Neuronal stem cell (in vitro differentiated cells): ENCODE results near the gene CREB3.

Experiments
- DNase-seq: peaks from one replicate; pipeline ENCODE4 v3.0.0-alpha.2; 2013; ENCODE audit warnings: low spot score
- H2AFZ ChIP-seq: one replicate; pipeline ENCODE4 v1.6.1; 2013; ENCODE audit warnings: mild to moderate bottlenecking, low read length, inconsistent platforms
- H2AK5ac ChIP-seq: 2 replicates; pipeline ENCODE4 v1.6.1; 2013; ENCODE audit warnings: low read depth, mild to moderate bottlenecking, inconsistent platforms, low read length, moderate library complexity, mixed read lengths
- H2BK120ac ChIP-seq: 2 replicates; pipeline ENCODE4 v1.6.1; 2013; ENCODE audit warnings: low read depth, mild to moderate bottlenecking, inconsistent platforms, low read length, moderate library complexity, mixed read lengths
- H2BK12ac ChIP-seq: one replicate; pipeline ENCODE4 v1.6.1; 2013; ENCODE audit warnings: low read length, inconsistent platforms
- H2BK15ac ChIP-seq: 2 replicates; pipeline ENCODE4 v1.6.1; 2013; ENCODE audit warnings: mild to moderate bottlenecking, low read length, inconsistent platforms, mixed read lengths
- H2BK5ac ChIP-seq: one replicate; pipeline ENCODE4 v1.6.1; 2013; ENCODE audit warnings: inconsistent platforms, mild to moderate bottlenecking, low read length, moderate library complexity
- H3K14ac ChIP-seq: one replicate; pipeline ENCODE4 v1.6.1; 2013; ENCODE audit warnings: low read length, inconsistent platforms
- H3K18ac ChIP-seq: 2 replicates; pipeline ENCODE4 v1.6.1; 2013; ENCODE audit warnings: low read length, inconsistent platforms
- H3K23ac ChIP-seq: 2 replicates; pipeline ENCODE4 v1.6.1; 2013; ENCODE audit warnings: low read depth, mild to moderate bottlenecking, mixed read lengths, low read length, inconsistent platforms; ENCODE audit not compliant: poor library complexity
- H3K27ac ChIP-seq: replicated peaks from 3 replicates; pipeline ENCODE4 v1.5.1; 2013; ENCODE audit warnings: low read length, inconsistent platforms
- H3K27me3 ChIP-seq, 3 experiments: 2 replicates each; pipeline ENCODE4 v1.6.1; 2013; ENCODE audit warnings: low read length in 3 of 3, mild to moderate bottlenecking in 2 of 3, inconsistent platforms in 1 of 3, low read depth in 1 of 3, mixed read lengths in 1 of 3, moderate library complexity in 1 of 3; ENCODE audit not compliant: control insufficient read depth in 3 of 3, insufficient read depth in 3 of 3
- H3K36me3 ChIP-seq, 2 donors: replicated peaks in 1 of 2; 2 replicates each; pipeline ENCODE4 v1.6.1; 2013; ENCODE audit warnings: low read length in 2 of 2; ENCODE audit not compliant: control insufficient read depth in 2 of 2, insufficient read depth in 2 of 2
- H3K4ac ChIP-seq: 2 replicates; pipeline ENCODE4 v1.6.1; 2013; ENCODE audit warnings: inconsistent platforms, mild to moderate bottlenecking, low read length, moderate library complexity
- H3K4me1 ChIP-seq, 2 donors: 1 replicate in 1 of 2; 2 replicates in 1 of 2; pipeline ENCODE4 v1.6.1; 2013; ENCODE audit warnings: low read length in 2 of 2, low read depth in 1 of 2; ENCODE audit not compliant: control insufficient read depth in 2 of 2, insufficient read depth in 1 of 2
- H3K4me2 ChIP-seq: one replicate; pipeline ENCODE4 v1.6.1; 2013; ENCODE audit warnings: mild to moderate bottlenecking, low read length, inconsistent platforms; ENCODE audit not compliant: insufficient read depth, poor library complexity, severe bottlenecking
- H3K4me3 ChIP-seq, 2 donors: 2 replicates each; pipeline ENCODE4 v1.5.1; 2013; ENCODE audit warnings: low read length in 2 of 2, mild to moderate bottlenecking in 2 of 2, inconsistent platforms in 1 of 2, moderate library complexity in 1 of 2
- H3K79me1 ChIP-seq: one replicate; pipeline ENCODE4 v1.6.1; 2013; ENCODE audit warnings: low read depth, mild to moderate bottlenecking, inconsistent platforms, low read length, moderate library complexity
- H3K9ac ChIP-seq: one replicate; pipeline ENCODE4 v1.6.1; 2013; ENCODE audit warnings: mild to moderate bottlenecking, low read depth, low read length, inconsistent platforms; ENCODE audit not compliant: poor library complexity
- H3K9me3 ChIP-seq, 2 donors: replicated peaks in 1 of 2; 2 replicates each; pipeline versions ENCODE3 to v1.6.1; 2013; ENCODE audit warnings: low read length in 2 of 2, mild to moderate bottlenecking in 2 of 2, inconsistent platforms in 1 of 2, low read depth in 1 of 2, mixed read lengths in 1 of 2, moderate library complexity in 1 of 2; ENCODE audit not compliant: control insufficient read depth in 2 of 2, insufficient read depth in 1 of 2
- H4K8ac ChIP-seq: one replicate; pipeline ENCODE4 v1.6.1; 2013; ENCODE audit warnings: low read depth, mild to moderate bottlenecking, inconsistent platforms, low read length, moderate library complexity
- H4K91ac ChIP-seq: one replicate; pipeline ENCODE4 v1.6.1; 2013; ENCODE audit warnings: low read length, low read depth, mild to moderate bottlenecking, inconsistent platforms; ENCODE audit not compliant: poor library complexity
- WGBS, 2 donors: extraction: QIAGEN DNeasy Blood & Tissue Kit; methylation state at CpG; one replicate each; pipeline ENCODE4 v1.1.7; 2013; ENCODE audit warnings: missing lambda C conversion rate in 2 of 2, mixed read lengths in 1 of 2; ENCODE audit not compliant: insufficient read length in 2 of 2, insufficient replicate concordance in 1 of 2; ENCODE audit errors: extremely low coverage in 2 of 2; 5-methylcytosine and 5-hydroxymethylcytosine counted together

Gene CREB3

DNA sequence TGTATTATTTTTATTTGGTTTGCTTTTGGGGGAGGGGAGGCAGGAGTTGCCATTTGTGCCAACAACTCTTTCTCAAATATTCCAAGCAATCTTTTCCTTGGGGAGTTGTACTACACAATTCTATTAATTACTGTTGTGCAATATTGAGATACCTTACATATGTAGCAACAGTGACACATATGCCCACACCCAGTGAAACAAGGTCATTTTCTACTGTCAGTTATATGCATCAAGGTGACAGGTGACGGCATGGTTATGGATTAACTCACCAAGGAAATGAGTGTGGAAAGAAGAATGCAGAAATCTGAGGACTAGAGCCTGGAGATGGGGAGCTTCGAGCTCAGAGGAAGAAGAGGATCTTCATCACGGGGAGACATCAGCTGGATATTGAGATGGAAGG lies 39.5 kb downstream of the CREB3 start:
- Histone ChIP-seq H2BK120ac (no peak overlapping the region), H2AFZ (no peak overlapping the region), H3K23ac (no peak overlapping the region), H3K4me3 (no peak overlapping the region), H2BK15ac (no peak overlapping the region), H3K79me1 (peaks cover 3% of the 10 kb centered on the region), H2BK12ac (no peak overlapping the region), H3K27me3 (peaks cover 0 to 8% (median 0%) of the 10 kb centered on the region in 3 experiments), H3K9ac (no peak overlapping the region), H3K27ac (no peak overlapping the region), H3K4me2 (no peak overlapping the region), H2AK5ac (no peak overlapping the region), H3K18ac (no peak overlapping the region), H3K9me3 (no peaks in the 10 kb centered on the region), H3K4me1 (peaks cover 10 to 15% of the 10 kb centered on the region in 2 donors), H3K14ac (no peak overlapping the region), H4K8ac (no peak overlapping the region), H3K36me3 (peaks cover 0 to 2% of the 10 kb centered on the region in 2 donors), H4K91ac (no peak overlapping the region), H3K4ac (no peak overlapping the region), H2BK5ac (no peak overlapping the region)
- no peak for DNase-seq
- no CpG with 5 or more reads among the region's 3 CpGs for WGBS, 2 donors

DNA sequence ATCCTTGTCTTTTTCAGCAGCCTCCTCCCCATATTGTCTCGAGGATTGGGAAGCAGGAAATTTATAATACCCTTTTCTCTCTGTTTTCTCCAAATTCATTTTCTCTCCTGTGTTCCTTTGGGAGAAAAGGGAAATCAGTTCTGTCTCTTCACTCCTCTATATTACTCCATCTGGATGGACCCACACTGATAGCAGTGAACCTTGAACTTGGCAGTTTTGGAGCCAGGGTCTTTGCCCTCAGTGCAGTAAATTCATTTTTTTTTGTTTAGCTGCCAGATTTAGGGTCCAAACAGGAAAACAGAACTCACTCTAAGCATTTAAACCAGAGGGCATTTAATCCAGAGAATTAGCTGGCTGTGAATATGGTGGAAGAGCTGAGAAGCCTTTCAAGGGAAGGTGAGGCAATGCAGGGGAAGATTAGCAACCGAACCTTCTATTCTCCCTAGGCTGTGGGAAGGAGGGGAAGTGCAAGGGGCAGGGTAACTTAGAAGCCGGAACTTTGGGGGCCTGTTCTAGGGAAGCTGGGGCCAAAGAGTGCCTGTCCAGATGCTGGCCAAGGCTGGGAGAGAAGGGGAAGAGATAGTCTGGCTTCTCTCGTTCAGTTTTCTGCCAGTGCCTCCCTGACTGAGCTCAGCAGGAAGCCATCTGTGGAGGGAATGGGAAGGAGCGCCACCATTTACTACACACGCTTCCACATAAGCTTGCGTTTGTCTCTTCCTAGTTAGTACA lies 42.6 kb downstream of the CREB3 start:
- Histone ChIP-seq H2AK5ac (no peak overlapping the region), H3K9ac (no peak overlapping the region), H2BK120ac (no peak overlapping the region), H3K4me3 (no peak overlapping the region), H3K79me1 (no peaks in the 10 kb centered on the region), H2BK5ac (no peak overlapping the region), H2BK12ac (no peak overlapping the region), H3K18ac (no peak overlapping the region), H2AFZ (peak overlapping the region; percentile 80), H4K8ac (no peak overlapping the region), H3K4me2 (no peak overlapping the region), H3K23ac (no peak overlapping the region), H3K27me3 (peaks cover 0 to 8% (median 0%) of the 10 kb centered on the region in 3 experiments), H3K36me3 (peaks cover 0 to 2% of the 10 kb centered on the region in 2 donors), H3K14ac (no peak overlapping the region), H3K9me3 (no peaks in the 10 kb centered on the region), H2BK15ac (no peak overlapping the region), H3K4ac (no peak overlapping the region), H3K27ac (peak overlapping the region; percentile 13), H4K91ac (no peak overlapping the region), H3K4me1 (peaks cover 10 to 18% of the 10 kb centered on the region in 2 donors)
- no CpG with 5 or more reads among the region's 7 CpGs for WGBS, 2 donors
- no peak for DNase-seq

DNA sequence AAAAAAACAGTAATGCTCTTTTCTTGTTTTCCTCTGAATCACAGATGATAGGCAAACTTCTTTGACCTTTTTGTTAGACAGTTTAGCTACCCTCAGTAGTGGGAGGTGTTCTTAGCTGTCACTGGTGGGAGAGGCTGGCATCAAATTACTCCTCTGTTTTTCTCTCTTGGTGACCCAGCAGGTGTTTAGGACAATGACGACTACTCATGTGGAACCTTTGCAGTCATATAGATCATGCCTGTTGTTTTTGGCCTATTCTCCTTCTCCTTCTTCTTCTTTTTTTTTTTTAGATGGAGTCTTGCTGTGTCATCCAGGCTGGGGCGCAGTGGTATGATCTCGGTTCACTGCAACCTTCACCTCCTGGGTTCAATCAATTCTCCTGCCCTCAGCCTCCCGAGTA lies 43.6 kb downstream of the CREB3 start:
- H3K27me3 ChIP-seq: peaks cover 0 to 4% (median 0%) of the 10 kb centered on the region in 3 experiments
- H3K36me3 ChIP-seq: peaks cover 0 to 2% of the 10 kb centered on the region in 2 donors
- no peak overlapping the region for H4K91ac ChIP-seq
- peaks cover 10 to 18% of the 10 kb centered on the region in 2 donors for H3K4me1 ChIP-seq
- H4K8ac ChIP-seq: no peak overlapping the region
- no peaks in the 10 kb centered on the region for H3K79me1 ChIP-seq
- H3K23ac ChIP-seq: no peak overlapping the region
- no peak overlapping the region for H3K9ac ChIP-seq
- H3K14ac ChIP-seq: no peak overlapping the region
- no peak overlapping the region for H2BK15ac ChIP-seq
- H3K4ac ChIP-seq: no peak overlapping the region
- no peaks in the 10 kb centered on the region for H3K9me3 ChIP-seq
- no peak overlapping the region for H3K18ac ChIP-seq
- DNase-seq: no peak
- H3K4me3 ChIP-seq: no peak overlapping the region
- no peak overlapping the region for H2BK5ac ChIP-seq
- H3K27ac ChIP-seq: no peak overlapping the region
- H2AFZ ChIP-seq: no peak overlapping the region
- no peak overlapping the region for H2BK12ac ChIP-seq
- H2BK120ac ChIP-seq: no peak overlapping the region
- no peak overlapping the region for H2AK5ac ChIP-seq
- no CpG with 5 or more reads among the region's 4 CpGs for WGBS, 2 donors
- H3K4me2 ChIP-seq: no peak overlapping the region

DNA sequence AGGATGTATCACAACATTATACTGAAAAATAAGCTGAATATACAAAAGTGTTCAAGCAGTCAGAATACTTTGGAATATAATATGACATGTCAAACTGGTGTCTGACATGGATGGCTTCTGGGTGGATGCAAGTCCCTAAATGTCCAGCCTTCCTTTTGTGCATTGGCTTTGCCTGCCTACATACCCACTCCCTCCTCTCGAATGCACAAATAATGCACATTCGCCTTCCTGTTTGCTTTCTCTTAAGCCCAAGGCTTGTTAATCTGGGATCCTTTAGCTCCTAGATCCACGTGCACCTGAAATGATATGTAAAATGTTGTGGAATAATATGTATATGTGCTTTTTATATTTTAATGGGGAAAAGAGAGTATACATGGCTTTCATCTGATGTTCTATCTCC lies 46.0 kb downstream of the CREB3 start:
- H2BK5ac ChIP-seq: no peak overlapping the region
- no peak overlapping the region for H2BK120ac ChIP-seq
- H2BK15ac ChIP-seq: no peak overlapping the region
- no peaks in the 10 kb centered on the region for H3K79me1 ChIP-seq
- H3K4me2 ChIP-seq: no peak overlapping the region
- H3K23ac ChIP-seq: no peak overlapping the region
- no peak overlapping the region for H3K9ac ChIP-seq
- H2AK5ac ChIP-seq: no peak overlapping the region
- no peak for DNase-seq
- no peak overlapping the region for H2BK12ac ChIP-seq
- no peaks in the 10 kb centered on the region for H3K36me3 ChIP-seq
- no peak overlapping the region for H3K18ac ChIP-seq
- H3K4me3 ChIP-seq: no peak overlapping the region
- H2AFZ ChIP-seq: peak overlapping the region; percentile 39
- no CpG with 5 or more reads among the region's 3 CpGs for WGBS, 2 donors
- no peaks in the 10 kb centered on the region for H3K9me3 ChIP-seq
- no peak overlapping the region for H3K14ac ChIP-seq
- no peak overlapping the region for H3K27ac ChIP-seq
- H3K4ac ChIP-seq: no peak overlapping the region
- no peak overlapping the region for H4K8ac ChIP-seq
- peaks cover 10 to 18% of the 10 kb centered on the region in 2 donors for H3K4me1 ChIP-seq
- H3K27me3 ChIP-seq: no peaks in the 10 kb centered on the region
- no peak overlapping the region for H4K91ac ChIP-seq
